ENCODE data around the gene WDR70.
A peak's percentile ranks its signal among the peaks of the same experiment; 100 is the strongest.
"Not testable (repeated sequence)": the region's sequence is repeated elsewhere in the genome, so short reads cannot be mapped to it uniquely, and the experiment has no call there.

Gene WDR70

GRCh38 chr5:37571985-37572384 is 192.9 kb downstream of the WDR70 start:
- in situ Hi-C loops (cut with HindIII; ENCODE audit: low pct_unique_long_range_greater_than_20kb, low sequenced_read_pairs) = no loop called here
- no peak for TF ChIP-seq JUND (IDR thresholded peaks at IDR 0.05; ENCODE audit: low read depth)
- no peak for DNase-seq (ENCODE audit: low read depth in 1 of 2, low spot score in 1 of 2)

DNA sequence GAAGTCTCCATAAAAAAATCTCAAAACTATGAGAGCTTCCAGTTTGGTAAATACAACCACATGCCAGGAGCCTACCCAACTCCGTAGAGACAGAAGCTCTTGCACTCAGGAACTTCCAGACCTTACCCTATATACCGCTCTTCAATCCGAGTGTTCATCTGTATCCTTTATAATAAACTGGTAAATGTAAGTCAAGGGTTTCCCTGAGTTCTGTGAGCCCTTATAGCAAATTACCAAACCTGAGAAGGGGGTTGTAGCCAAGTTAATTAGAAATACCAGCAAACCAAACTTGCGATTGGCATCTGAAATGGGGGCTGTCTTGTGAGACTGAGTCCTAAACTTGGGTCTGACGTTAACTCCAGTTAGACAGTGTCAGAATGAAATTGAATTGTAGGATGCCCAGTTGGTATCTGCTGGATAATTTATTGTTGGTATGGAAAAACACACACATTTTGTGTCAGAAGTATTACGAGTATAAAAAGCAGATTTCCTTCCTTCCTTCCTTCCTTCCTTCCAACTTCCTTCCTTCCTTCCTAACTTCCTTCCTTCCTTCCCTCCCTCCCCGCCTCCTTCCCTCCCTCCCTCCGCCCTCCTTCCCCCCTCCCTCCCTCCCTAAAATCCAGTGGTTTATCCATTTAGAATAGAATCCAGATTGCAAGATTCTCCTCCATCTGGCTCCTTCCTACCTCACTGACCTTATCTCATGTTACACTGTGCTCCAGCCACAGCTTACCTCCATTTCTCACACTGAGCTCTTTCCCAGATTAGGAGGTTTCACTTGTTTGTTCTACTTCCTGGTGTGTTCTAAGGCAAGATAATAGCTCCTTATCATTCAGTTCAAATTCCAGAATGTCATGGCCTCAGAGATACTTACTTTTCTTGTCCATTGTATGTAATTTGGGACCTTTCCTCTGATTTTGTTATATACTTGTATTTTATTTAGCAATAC is 196.7 kb downstream of the WDR70 start:
- in situ Hi-C loops (cut with HindIII; ENCODE audit: low pct_unique_long_range_greater_than_20kb, low sequenced_read_pairs) = no loop called here
- DNase-seq (ENCODE audit: low read depth in 1 of 2, low spot score in 1 of 2) = no peak
- no peak for TF ChIP-seq JUND (IDR thresholded peaks at IDR 0.05; ENCODE audit: low read depth)

DNA sequence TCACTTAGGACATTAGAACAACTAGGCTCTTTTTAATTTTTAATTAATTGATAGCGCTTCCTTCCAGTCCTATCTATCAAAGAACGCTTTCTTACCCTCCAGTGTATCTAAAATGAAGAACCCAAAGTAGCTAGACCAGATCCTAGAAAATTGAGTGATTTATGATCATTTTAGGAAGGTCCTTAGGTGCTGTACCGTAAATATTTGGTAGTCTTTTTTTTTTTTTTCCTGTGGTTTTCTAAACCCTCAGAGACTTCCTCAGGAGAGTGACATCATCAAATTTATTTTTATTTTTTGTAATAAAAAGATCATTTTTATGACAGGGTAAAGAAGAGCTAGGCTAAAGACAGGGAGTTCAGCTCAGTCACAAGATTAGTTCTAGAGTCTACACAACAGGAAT is 197.4 kb downstream of the WDR70 start:
- in situ Hi-C loops (cut with HindIII; ENCODE audit: low pct_unique_long_range_greater_than_20kb, low sequenced_read_pairs) = no loop called here
- TF ChIP-seq JUND (IDR thresholded peaks at IDR 0.05; ENCODE audit: low read depth) = no peak
- no peak for DNase-seq (ENCODE audit: low read depth in 1 of 2, low spot score in 1 of 2)

GRCh38 chr5:37578176-37578575 is 199.1 kb downstream of the WDR70 start:
- TF ChIP-seq JUND (IDR thresholded peaks at IDR 0.05; ENCODE audit: low read depth) = no peak
- no peak for DNase-seq (ENCODE audit: low read depth in 1 of 2, low spot score in 1 of 2)
- in situ Hi-C loops (cut with HindIII; ENCODE audit: low pct_unique_long_range_greater_than_20kb, low sequenced_read_pairs) = no loop called here

DNA sequence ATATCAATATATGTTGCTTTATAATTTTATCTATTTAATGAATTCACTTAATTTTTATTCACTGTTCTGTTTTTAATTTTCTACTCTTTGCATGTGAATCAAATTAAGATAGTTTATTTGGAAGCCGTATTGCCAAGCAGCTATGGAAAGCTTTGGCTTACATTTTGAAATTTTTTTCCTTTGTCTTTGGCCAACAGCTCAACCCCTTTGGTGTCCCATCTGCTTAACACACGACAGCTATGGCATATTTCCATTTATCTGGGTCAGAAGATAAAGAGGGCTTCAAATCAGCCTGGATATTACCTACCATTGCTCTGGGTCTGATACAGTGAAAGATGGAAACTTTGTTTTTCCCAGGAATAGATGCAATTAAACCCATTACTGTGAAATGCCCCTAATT is 201.0 kb downstream of the WDR70 start:
- TF ChIP-seq JUND (IDR thresholded peaks at IDR 0.05; ENCODE audit: low read depth) = no peak
- no peak for DNase-seq (ENCODE audit: low read depth in 1 of 2, low spot score in 1 of 2)
- in situ Hi-C loops (cut with HindIII; ENCODE audit: low pct_unique_long_range_greater_than_20kb, low sequenced_read_pairs) = no loop called here

DNA sequence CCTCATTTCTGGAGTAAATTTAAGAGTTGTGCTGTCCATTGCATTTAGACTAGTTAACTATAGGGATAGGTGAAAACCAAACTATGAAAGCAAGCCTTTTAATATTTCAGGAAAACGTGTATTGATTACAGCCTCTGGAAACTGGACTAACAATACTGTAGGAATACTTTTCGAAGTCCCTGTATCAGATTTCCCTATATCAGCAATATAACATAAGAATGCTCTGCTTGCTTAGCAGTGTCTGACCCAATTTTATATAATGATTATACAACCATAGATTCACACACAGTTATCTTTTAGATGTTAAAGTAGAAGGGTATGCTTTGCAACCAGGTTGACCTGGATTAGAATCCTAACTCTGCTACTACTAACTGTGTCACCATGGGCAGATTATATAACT is 203.1 kb downstream of the WDR70 start:
- DNase-seq (ENCODE audit: low read depth in 1 of 2, low spot score in 1 of 2) = no peak
- no peak for TF ChIP-seq JUND (IDR thresholded peaks at IDR 0.05; ENCODE audit: low read depth)
- in situ Hi-C loops (cut with HindIII; ENCODE audit: low pct_unique_long_range_greater_than_20kb, low sequenced_read_pairs) = no loop called here

DNA sequence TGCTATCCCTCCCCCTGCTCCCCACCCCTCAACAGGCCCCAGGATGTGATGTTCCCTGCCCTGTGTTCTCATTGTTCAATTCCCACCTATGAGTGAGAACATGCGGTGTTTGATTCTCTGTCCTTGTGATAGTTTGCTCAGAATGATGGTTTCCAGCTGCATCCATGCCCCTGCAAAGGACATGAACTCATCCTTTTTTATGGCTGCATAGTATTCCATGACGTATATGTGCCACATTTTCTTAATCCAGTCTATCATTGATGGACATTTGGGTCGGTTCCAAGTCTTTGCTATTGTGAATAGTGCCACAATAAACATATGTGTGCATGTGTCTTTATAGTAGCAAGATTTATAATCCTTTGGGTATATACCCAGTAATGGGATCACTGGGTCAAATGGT is 214.2 kb downstream of the WDR70 start:
- DNase-seq (ENCODE audit: low read depth in 1 of 2, low spot score in 1 of 2); in situ Hi-C loops (cut with HindIII; ENCODE audit: low pct_unique_long_range_greater_than_20kb, low sequenced_read_pairs): not testable (repeated sequence)

- DNase-seq (ENCODE audit: low read depth in 1 of 2, low spot score in 1 of 2); in situ Hi-C loops (cut with HindIII; ENCODE audit: low pct_unique_long_range_greater_than_20kb, low sequenced_read_pairs): not testable (repeated sequence)
Observed at GRCh38 chr5:37594864-37595263, 215.7 kb downstream of the WDR70 start.

GRCh38 chr5:37598733-37599132 is 219.6 kb downstream of the WDR70 start:
- in situ Hi-C loops (cut with HindIII; ENCODE audit: low pct_unique_long_range_greater_than_20kb, low sequenced_read_pairs) = no loop called here
- DNase-seq (ENCODE audit: low read depth in 1 of 2, low spot score in 1 of 2) = no peak
- no peak for TF ChIP-seq JUND (IDR thresholded peaks at IDR 0.05; ENCODE audit: low read depth)

- TF ChIP-seq JUND (IDR thresholded peaks at IDR 0.05; ENCODE audit: low read depth) = no peak
- in situ Hi-C loops (cut with HindIII; ENCODE audit: low pct_unique_long_range_greater_than_20kb, low sequenced_read_pairs) = no loop called here
- no peak for DNase-seq (ENCODE audit: low read depth in 1 of 2, low spot score in 1 of 2)
Observed at GRCh38 chr5:37601163-37601562, 222.0 kb downstream of the WDR70 start.

DNA sequence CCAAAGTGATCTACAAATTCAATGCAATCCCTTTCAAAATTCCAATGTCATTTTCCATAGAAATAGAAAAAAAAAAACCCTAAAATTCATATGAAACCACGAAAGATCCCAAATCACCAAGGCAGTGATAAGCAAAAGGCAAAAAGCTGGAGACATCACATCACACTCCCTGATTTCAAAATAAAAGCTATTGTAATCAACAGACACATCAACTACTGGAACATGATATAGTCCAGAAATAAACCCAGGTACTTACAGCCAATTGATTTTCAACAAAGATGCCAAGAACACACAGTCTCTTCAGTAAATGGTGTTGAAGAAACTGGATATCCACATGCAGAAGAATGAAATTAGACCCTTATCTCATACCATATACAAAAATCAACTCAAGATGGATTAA is 224.0 kb downstream of the WDR70 start:
- in situ Hi-C loops (cut with HindIII; ENCODE audit: low pct_unique_long_range_greater_than_20kb, low sequenced_read_pairs) = no loop called here
- no peak for DNase-seq (ENCODE audit: low read depth in 1 of 2, low spot score in 1 of 2)
- TF ChIP-seq JUND (IDR thresholded peaks at IDR 0.05; ENCODE audit: low read depth) = no peak

- peak in 1 of 2 experiments; percentile 20 for DNase-seq (ENCODE audit: low read depth in 1 of 2, low spot score in 1 of 2)
- no peak for TF ChIP-seq JUND (IDR thresholded peaks at IDR 0.05; ENCODE audit: low read depth)
- in situ Hi-C loops (cut with HindIII; ENCODE audit: low pct_unique_long_range_greater_than_20kb, low sequenced_read_pairs) = no loop called here
Observed at GRCh38 chr5:37604290-37604689, 225.2 kb downstream of the WDR70 start.

- DNase-seq (ENCODE audit: low read depth in 1 of 2, low spot score in 1 of 2) = no peak
Observed at GRCh38 chr5:37606148-37606547, 227.0 kb downstream of the WDR70 start.

More at GRCh38 chr5:37606148-37606547, 227.0 kb downstream of the WDR70 start:
- TF ChIP-seq JUND (IDR thresholded peaks at IDR 0.05; ENCODE audit: low read depth) = no peak
- in situ Hi-C loops (cut with HindIII; ENCODE audit: low pct_unique_long_range_greater_than_20kb, low sequenced_read_pairs) = no loop called here
